ENCODE results near the gene TLE7. TPM values are rescaled to one million over a fixed set of nuclear protein-coding genes. Genes with fewer than 3 reads are reported as not detected.

Gene TLE7
- total RNA-seq, 6 donors from 2014 or later: not detected

DNA sequence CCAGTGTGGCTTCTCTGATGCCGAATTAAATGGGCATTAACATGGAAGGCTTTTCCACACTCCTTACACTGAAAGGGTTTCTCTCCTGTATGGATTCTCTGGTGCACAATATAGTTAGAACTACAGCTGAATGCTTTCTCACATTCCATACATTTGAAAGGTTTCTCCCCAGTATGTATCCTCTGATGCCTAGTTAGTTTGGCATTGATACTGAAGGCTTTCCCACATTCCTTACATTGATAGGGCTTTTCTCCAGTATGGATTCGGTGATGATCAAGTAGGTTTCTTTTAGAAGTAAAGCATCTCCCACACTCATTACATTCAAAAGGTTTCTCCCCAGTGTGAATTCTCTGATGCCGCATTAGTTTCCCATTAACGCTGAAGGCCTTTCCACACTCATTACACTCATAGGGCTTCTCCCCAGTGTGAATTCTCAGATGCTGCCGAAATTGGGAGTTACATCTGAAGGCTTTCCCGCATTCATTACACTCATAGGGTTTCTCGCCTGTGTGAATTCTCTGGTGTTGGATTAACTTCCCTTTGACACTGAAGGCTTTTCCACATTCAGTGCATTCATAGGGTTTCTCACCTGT lies 6.5 kb upstream of the TLE7 start:
- Histone ChIP-seq H3K27me3 (no peaks in the 10 kb centered on the region), H3K4me3 (no peak overlapping the region), H3K9me3 (peaks cover 56 to 89% (median 85%) of the 10 kb centered on the region in 4 donors), H3K27ac (no peak overlapping the region), H3K36me3 (peaks cover 28 to 57% (median 52%) of the 10 kb centered on the region in 4 donors), H3K4me1 (no peaks in the 10 kb centered on the region)
- WGBS, 2 donors: 97 to 99% methylated on average over 7 of the region's 7 CpGs
- no peak for TF ChIP-seq POLR2AphosphoS5 (IDR thresholded peaks at IDR 0.05)
- no peak for TF ChIP-seq EP300 (IDR thresholded peaks at IDR 0.05)
- TF ChIP-seq CTCF (IDR thresholded peaks at IDR 0.05): no peak
- TF ChIP-seq POLR2A (IDR thresholded peaks at IDR 0.05): no peak
- DNase-seq (no peak), ATAC-seq (ENCODE audit: low FRiP score in 2 of 2) (no peak)

DNA sequence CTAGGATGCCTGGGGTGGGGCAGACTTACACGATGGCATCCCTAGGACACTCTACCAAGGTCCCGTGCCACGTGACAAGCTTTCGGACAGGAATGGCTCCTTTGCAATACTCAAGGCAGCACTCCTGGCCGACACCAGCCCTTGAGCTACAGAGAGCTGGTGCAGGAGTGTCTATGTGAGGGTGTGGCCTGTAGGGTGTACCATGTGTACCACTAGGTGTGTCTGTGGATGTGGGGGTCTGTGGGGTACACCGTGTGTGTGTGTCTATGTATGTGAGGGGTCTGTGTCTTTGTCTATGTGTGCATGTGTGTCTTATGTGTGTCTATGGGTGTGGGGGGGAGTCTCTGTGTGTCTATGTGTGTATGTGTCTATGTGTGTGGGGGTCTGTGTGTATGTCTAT lies 1.9 kb upstream of the TLE7 start:
- DNase-seq: no peak
- H3K36me3 ChIP-seq: peaks cover 2 to 10% (median 6%) of the 10 kb centered on the region in 4 donors
- H3K27ac ChIP-seq: no peak overlapping the region
- ATAC-seq (ENCODE audit: low FRiP score in 2 of 2): peak in 1 of 2 donors; percentile 3
- H3K9me3 ChIP-seq: peaks cover 33 to 64% (median 50%) of the 10 kb centered on the region in 4 donors
- WGBS, 2 donors: 92 to 100% methylated on average over 6 of the region's 6 CpGs
- H3K4me3 ChIP-seq: no peak overlapping the region
- H3K4me1 ChIP-seq: no peaks in the 10 kb centered on the region
- H3K27me3 ChIP-seq: no peaks in the 10 kb centered on the region
- TF ChIP-seq POLR2A (IDR thresholded peaks at IDR 0.05): no peak

DNA sequence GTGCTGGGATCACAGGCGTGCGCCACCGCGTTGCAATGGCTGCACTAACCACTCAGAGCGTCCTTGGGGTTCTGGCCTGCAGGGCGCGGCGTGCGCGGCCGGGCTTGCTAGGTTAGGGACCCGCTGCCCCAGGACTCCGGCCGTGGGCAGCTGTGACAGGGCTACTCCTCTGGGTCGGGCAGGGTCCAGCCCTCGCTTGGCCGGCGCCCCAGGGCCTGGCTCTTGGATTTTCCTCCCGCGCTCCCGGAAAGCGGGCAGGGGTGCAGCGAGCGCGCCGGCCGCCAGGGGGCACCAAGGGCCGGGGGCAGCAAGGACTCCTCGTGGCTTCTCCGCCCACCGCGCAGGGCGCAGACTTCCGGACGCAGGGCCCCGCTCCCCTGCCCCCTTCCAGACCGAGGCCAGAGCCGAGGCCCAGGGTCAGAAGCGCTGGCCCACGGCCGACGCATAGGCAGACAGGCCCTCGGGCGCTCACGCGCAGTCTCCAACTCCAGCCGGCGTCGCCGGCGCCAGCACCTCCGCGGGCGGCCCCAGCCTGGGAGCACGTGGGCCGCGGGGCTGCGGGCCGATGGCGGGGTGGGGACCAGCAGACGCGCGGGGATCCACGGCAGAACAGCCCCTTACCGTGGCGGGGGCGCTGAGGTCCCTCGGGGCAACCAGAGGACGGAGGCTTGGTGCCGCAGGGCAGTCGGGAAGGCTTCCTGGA lies 355 bp downstream of the TLE7 start:
- TF ChIP-seq POLR2AphosphoS5 (IDR thresholded peaks at IDR 0.05) (no peak), CTCF (IDR thresholded peaks at IDR 0.05) (peak; percentile 32 to 65 (median 46)), EP300 (IDR thresholded peaks at IDR 0.05) (no peak), POLR2A (IDR thresholded peaks at IDR 0.05) (no peak)
- H3K27ac ChIP-seq: no peak overlapping the region
- no peaks in the 10 kb centered on the region for H3K4me1 ChIP-seq
- DNase-seq (peak in 1 of 2 donors; percentile 88), ATAC-seq (ENCODE audit: low FRiP score in 2 of 2) (peak in 1 of 2 donors; percentile 11)
- 39 to 84% methylated on average over 7 to 55 of the region's 71 CpGs for WGBS, 2 donors
- peaks cover 13 to 41% (median 29%) of the 10 kb centered on the region in 4 donors for H3K9me3 ChIP-seq
- no peak overlapping the region for H3K4me3 ChIP-seq
- H3K36me3 ChIP-seq: no peaks in the 10 kb centered on the region
- no peaks in the 10 kb centered on the region for H3K27me3 ChIP-seq

DNA sequence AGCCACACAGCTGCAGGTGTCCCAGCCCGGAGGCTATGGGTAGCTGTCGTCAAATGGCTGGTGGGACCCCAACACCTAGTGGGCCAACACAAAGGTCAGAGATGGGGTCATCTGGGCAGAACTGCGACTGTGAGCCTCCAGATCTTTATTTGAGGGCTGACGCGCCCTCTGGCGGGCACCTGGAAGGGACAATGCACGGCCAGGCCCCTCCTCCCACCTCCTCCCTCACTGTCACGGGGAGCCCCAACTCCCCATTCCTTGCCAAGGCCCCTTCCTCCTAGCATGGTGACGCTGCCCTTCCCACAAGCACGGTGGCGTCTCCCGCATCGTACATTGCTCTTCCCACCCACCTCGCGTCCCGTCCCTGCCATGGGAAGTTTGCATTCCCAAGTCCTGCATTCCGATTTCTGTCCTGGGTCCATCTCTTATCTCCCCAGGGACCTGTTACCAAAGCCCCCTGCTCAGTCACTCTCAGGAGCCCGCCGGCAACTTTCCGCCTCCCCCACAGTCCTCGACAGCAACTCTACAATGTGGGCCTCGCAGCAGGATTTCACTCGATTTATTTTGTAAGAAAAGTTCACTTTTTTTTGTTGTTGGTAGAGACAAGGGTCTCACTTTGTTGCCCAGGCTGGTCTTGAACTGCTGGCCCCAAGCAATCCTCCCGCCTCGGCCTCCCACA lies 1.0 kb downstream of the TLE7 start:
- DNase-seq (no peak), ATAC-seq (ENCODE audit: low FRiP score in 2 of 2) (no peak)
- Histone ChIP-seq H3K36me3 (no peaks in the 10 kb centered on the region), H3K9me3 (peaks cover 8 to 35% (median 24%) of the 10 kb centered on the region in 4 donors), H3K4me3 (no peak overlapping the region), H3K27ac (no peak overlapping the region), H3K27me3 (no peaks in the 10 kb centered on the region), H3K4me1 (no peaks in the 10 kb centered on the region)
- TF ChIP-seq POLR2AphosphoS5 (IDR thresholded peaks at IDR 0.05) (no peak), EP300 (IDR thresholded peaks at IDR 0.05) (no peak), POLR2A (IDR thresholded peaks at IDR 0.05) (no peak), CTCF (IDR thresholded peaks at IDR 0.05) (no peak)
- 76 to 78% methylated on average over 23 of the region's 25 CpGs for WGBS, 2 donors

GRCh38 chr16:71439523-71439922 lies 2.3 kb downstream of the TLE7 start:
- Histone ChIP-seq H3K4me1 (no peaks in the 10 kb centered on the region), H3K27me3 (no peaks in the 10 kb centered on the region), H3K27ac (no peak overlapping the region), H3K9me3 (peaks cover 2 to 22% (median 12%) of the 10 kb centered on the region in 4 donors), H3K36me3 (no peaks in the 10 kb centered on the region), H3K4me3 (no peak overlapping the region)
- ATAC-seq (ENCODE audit: low FRiP score in 2 of 2) (no peak), DNase-seq (no peak)
- TF ChIP-seq POLR2AphosphoS5 (IDR thresholded peaks at IDR 0.05) (no peak), EP300 (IDR thresholded peaks at IDR 0.05) (no peak), CTCF (IDR thresholded peaks at IDR 0.05) (no peak), POLR2A (IDR thresholded peaks at IDR 0.05) (no peak)
- WGBS, 2 donors: 28 to 40% methylated on average over 3 of the region's 3 CpGs
